ENCODE measurements around the gene COX8A. TPM values are rescaled to one million over a fixed set of nuclear protein-coding genes. Genes with fewer than 3 reads are reported as not detected.

COX8A gene
- total RNA-seq, 1 experiment from 2014 or later = 448 TPM

DNA sequence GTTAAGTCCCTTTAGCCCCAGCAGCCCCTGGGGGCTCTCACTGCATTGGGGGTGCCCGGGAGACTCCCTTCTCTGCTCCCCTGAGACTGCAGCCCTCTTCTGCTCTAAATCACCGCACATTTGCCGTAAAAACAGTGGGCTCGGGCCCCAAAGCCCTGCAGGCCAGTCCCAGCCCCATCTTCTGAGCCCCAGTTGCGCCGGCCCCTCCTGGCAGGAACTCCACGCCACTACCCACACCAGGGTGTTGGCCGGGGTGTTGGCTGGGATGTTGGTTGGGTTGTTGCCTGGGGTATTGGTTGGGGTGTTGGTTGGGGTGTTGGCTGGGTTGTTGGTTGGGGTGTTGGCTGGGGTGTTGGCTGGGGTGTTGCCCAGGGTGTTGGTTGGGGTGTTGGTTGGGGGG, 35.3 kb downstream of the COX8A start:
- no peak for DNase-seq
- intact Hi-C loops (cut with micrococcal nuclease; ENCODE audit: unreplicated experiment) = no loop called here
- Mint-ChIP-seq H3K9me3 (ENCODE audit: unreplicated experiment) (no peaks in the 10 kb centered on the region), H3K27me3 (ENCODE audit: insufficient read depth, unreplicated experiment) (no peaks in the 10 kb centered on the region), H3K4me1 (ENCODE audit: low read depth, unreplicated experiment) (no peaks in the 10 kb centered on the region), H3K4me3 (ENCODE audit: unreplicated experiment) (no peak overlapping the region), H3K27ac (ENCODE audit: unreplicated experiment) (no peak overlapping the region), H3K36me3 (ENCODE audit: insufficient read depth, unreplicated experiment) (peaks cover 34% of the 10 kb centered on the region)
- TF ChIP-seq, protein P1, sequence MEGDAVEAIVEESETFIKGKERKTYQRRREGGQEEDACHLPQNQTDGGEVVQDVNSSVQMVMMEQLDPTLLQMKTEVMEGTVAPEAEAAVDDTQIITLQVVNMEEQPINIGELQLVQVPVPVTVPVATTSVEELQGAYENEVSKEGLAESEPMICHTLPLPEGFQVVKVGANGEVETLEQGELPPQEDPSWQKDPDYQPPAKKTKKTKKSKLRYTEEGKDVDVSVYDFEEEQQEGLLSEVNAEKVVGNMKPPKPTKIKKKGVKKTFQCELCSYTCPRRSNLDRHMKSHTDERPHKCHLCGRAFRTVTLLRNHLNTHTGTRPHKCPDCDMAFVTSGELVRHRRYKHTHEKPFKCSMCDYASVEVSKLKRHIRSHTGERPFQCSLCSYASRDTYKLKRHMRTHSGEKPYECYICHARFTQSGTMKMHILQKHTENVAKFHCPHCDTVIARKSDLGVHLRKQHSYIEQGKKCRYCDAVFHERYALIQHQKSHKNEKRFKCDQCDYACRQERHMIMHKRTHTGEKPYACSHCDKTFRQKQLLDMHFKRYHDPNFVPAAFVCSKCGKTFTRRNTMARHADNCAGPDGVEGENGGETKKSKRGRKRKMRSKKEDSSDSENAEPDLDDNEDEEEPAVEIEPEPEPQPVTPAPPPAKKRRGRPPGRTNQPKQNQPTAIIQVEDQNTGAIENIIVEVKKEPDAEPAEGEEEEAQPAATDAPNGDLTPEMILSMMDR (IDR thresholded peaks at IDR 0.05; ENCODE audit: insufficient read depth in 1 of 2, low read depth in 1 of 2, low read length in 1 of 2, severe bottlenecking in 1 of 2, unreplicated experiment in 1 of 2) = no peak
- ChIA-PET CTCF (no interaction called here), POLR2A (no interaction called here)
- H3K4me3 ChIP-seq (ENCODE audit: low read depth, low read length) = no peak overlapping the region
- H3K9me3 ChIP-seq = no peaks in the 10 kb centered on the region
- no TSS peak for BruUV-seq (replicated peaks)
- H3K36me3 ChIP-seq (ENCODE audit: control insufficient read depth, insufficient read depth, low read length) = no peaks in the 10 kb centered on the region
- H3K4me1 ChIP-seq = no peaks in the 10 kb centered on the region
- no peaks in the 10 kb centered on the region for H3K27me3 ChIP-seq (replicated peaks; ENCODE audit: control insufficient read depth, insufficient read depth, low read length)

DNA sequence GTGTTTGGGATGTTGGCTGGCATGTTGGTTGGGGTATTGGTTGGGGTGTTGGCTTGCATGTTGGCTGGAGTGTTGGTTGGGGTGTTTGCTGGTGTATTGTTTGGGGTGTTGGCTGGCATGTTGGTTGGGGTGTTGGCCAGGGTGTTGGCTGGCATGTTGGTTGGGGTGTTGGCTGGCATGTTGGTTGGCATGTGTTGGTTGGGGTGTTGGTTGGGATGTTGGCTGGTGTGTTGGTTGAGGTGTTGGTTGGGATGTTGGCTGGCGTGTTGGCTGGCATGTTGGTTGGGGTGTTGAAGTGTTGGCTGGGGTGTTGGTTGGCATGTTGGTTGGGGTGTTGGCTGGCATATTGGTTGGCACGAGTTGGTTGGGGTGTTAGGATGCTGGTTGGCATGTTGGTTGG, 36.4 kb downstream of the COX8A start:
- no peaks in the 10 kb centered on the region for H3K27me3 ChIP-seq (replicated peaks; ENCODE audit: control insufficient read depth, insufficient read depth, low read length)
- TF ChIP-seq, protein P1 (IDR thresholded peaks at IDR 0.05; ENCODE audit: insufficient read depth in 1 of 2, low read depth in 1 of 2, low read length in 1 of 2, severe bottlenecking in 1 of 2, unreplicated experiment in 1 of 2) = no peak
- H3K4me1 ChIP-seq = no peaks in the 10 kb centered on the region
- no peak overlapping the region for H3K4me3 ChIP-seq (ENCODE audit: low read depth, low read length)
- DNase-seq = no peak
- no peaks in the 10 kb centered on the region for H3K9me3 ChIP-seq
- intact Hi-C loops (cut with micrococcal nuclease; ENCODE audit: unreplicated experiment) = no loop called here
- BruUV-seq (replicated peaks) = no TSS peak
- no peaks in the 10 kb centered on the region for H3K9me3 Mint-ChIP-seq (ENCODE audit: unreplicated experiment)
- CTCF ChIA-PET = no interaction called here
- no peaks in the 10 kb centered on the region for H3K4me1 Mint-ChIP-seq (ENCODE audit: low read depth, unreplicated experiment)
- no peak overlapping the region for H3K4me3 Mint-ChIP-seq (ENCODE audit: unreplicated experiment)
- H3K36me3 Mint-ChIP-seq (ENCODE audit: insufficient read depth, unreplicated experiment) = peaks cover 40% of the 10 kb centered on the region
- POLR2A ChIA-PET = no interaction called here
- no peaks in the 10 kb centered on the region for H3K27me3 Mint-ChIP-seq (ENCODE audit: insufficient read depth, unreplicated experiment)
- no peak overlapping the region for H3K27ac Mint-ChIP-seq (ENCODE audit: unreplicated experiment)
- H3K36me3 ChIP-seq (ENCODE audit: control insufficient read depth, insufficient read depth, low read length) = no peaks in the 10 kb centered on the region

DNA sequence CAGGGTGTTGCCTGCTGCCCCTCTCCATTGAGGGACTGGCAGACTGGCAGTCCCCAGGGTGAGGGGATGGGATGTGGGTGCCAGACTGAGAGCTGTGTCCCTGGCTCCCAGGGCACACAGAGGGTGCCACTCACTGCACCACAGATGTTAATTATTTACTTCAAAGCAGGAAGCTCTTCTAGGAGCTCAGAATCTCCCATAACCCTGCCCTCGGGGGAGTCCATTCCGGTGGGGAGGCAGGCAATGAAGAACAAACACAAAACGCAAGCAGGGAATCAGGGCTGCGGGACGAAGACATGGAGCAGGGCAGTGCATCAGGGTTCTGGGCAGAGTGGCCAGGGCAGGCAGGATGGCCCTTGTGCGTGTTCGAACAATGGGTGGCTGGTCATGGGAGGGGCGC, 37.0 kb downstream of the COX8A start:
- Mint-ChIP-seq H3K9me3 (ENCODE audit: unreplicated experiment) (no peaks in the 10 kb centered on the region), H3K27ac (ENCODE audit: unreplicated experiment) (no peak overlapping the region), H3K4me1 (ENCODE audit: low read depth, unreplicated experiment) (no peaks in the 10 kb centered on the region), H3K27me3 (ENCODE audit: insufficient read depth, unreplicated experiment) (no peaks in the 10 kb centered on the region), H3K36me3 (ENCODE audit: insufficient read depth, unreplicated experiment) (peaks cover 40% of the 10 kb centered on the region), H3K4me3 (ENCODE audit: unreplicated experiment) (no peak overlapping the region)
- Histone ChIP-seq H3K36me3 (ENCODE audit: control insufficient read depth, insufficient read depth, low read length) (no peaks in the 10 kb centered on the region), H3K4me3 (ENCODE audit: low read depth, low read length) (no peak overlapping the region), H3K27me3 (replicated peaks; ENCODE audit: control insufficient read depth, insufficient read depth, low read length) (no peaks in the 10 kb centered on the region), H3K4me1 (no peaks in the 10 kb centered on the region), H3K9me3 (no peaks in the 10 kb centered on the region)
- DNase-seq = no peak
- POLR2A ChIA-PET = no interaction called here
- CTCF ChIA-PET = no interaction called here
- TF ChIP-seq, protein P1 (IDR thresholded peaks at IDR 0.05; ENCODE audit: insufficient read depth in 1 of 2, low read depth in 1 of 2, low read length in 1 of 2, severe bottlenecking in 1 of 2, unreplicated experiment in 1 of 2) = no peak
- intact Hi-C loops (cut with micrococcal nuclease; ENCODE audit: unreplicated experiment) = no loop called here
- BruUV-seq (replicated peaks) = no TSS peak
